ENCODE data around the gene MYOF. TPM values are rescaled to one million over a fixed set of nuclear protein-coding genes. Genes with fewer than 3 reads are reported as not detected.
"Not testable (repeated sequence)": the region's sequence is repeated elsewhere in the genome, so short reads cannot be mapped to it uniquely, and the experiment has no call there.

MYOF gene
- total RNA-seq, 2 experiments from 2014 or later: 0.91 to 1.9 TPM

DNA sequence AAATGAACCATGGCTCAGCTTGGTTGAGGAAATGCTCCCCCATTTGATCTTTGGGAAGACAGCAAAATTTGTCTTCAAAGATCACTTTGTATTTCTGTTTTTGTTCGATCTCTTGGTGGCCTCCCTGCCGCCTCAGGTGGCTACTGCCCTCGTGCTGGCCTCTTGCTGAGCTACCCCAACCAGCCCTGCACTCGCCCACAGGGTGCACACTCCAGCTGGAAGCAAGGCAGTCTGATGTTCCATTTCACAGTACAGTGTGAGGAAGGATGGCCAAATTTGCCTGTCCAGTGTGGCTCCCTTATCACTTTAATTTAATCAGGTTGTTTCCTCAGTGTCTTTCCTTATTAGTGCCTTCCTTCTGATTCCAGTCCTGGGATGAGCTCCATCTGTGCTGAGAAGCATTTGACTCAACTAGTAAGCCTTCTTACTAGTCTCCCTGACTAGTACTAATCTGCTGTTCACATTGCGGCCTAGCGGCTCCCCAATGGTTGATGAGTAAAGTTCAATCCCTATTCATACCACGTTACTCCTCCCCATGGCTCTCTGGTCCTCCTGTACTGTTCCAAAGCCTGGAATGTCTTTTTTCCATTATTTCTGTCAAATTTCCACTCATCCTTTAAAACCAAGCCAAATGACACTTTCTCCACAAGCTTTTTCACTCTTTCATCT is 8.2 kb downstream of the MYOF start:
- POLR2A ChIA-PET: no interaction called here
- no peak overlapping the region for H3K27ac Mint-ChIP-seq

DNA sequence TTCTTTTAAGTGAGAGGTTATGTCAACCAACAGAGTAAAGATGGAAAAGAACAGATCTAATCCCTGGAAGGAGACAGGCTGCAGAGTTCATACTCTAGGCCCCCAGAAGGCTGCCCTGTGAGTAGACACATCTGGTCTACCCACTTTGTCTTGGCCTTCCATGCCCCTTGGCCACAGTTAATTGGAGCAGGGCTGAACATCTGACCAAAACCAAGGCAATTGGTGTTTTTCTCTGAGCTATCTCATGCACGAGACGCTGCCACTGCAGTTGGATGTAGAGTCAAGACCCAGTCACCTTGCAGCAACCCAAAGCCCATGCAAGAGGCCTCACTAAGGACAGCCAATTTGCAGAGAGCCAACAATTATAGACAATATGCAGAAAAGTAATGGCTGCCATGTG is 9.0 kb downstream of the MYOF start:
- Mint-ChIP-seq H3K4me1 (no peaks in the 10 kb centered on the region), H3K4me3 (no peak overlapping the region), H3K36me3 (peaks cover 3% of the 10 kb centered on the region), H3K9me3 (peaks cover 5% of the 10 kb centered on the region), H3K27me3 (no peaks in the 10 kb centered on the region), H3K27ac (no peak overlapping the region)
- ATAC-seq (ENCODE audit: low read depth) (no peak), DNase-seq (no peak)
- POLR2A ChIA-PET: no interaction called here

More for the DNA sequence above, 8.2 kb downstream of the MYOF start:
- Mint-ChIP-seq H3K27me3 (no peaks in the 10 kb centered on the region), H3K9me3 (peaks cover 5% of the 10 kb centered on the region), H3K4me1 (no peaks in the 10 kb centered on the region), H3K36me3 (peaks cover 3% of the 10 kb centered on the region), H3K4me3 (no peak overlapping the region)
- ATAC-seq (ENCODE audit: low read depth) (no peak), DNase-seq (no peak)

DNA sequence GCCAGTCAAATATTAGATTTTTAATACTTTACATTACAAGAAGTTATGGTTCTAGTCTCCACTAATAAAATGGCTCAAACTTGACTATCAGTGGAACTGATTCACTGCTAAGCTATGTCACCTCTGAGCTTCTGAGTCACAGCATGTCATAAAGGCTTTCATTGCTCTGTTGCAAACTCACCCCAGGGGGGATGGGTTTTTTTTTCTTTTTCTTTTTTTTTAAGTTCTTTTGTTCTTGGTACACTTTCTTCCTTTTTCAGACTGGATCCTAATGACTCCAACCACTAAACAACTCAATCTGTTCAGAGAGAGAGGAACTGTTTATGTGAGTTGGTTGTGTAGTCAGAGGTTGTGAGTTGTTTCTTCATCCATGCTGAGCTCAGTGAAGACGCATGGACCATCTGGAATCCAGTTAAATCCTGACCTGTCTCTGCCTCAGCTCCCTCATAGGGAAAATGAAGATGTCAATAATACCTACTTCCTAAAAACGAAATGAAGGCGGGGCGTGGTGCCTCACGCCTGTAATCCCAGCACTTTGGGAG is 11.0 kb downstream of the MYOF start:
- ATAC-seq (ENCODE audit: low read depth) (no peak), DNase-seq (no peak)
- Mint-ChIP-seq H3K4me1 (no peaks in the 10 kb centered on the region), H3K9me3 (peaks cover 5% of the 10 kb centered on the region), H3K36me3 (peaks cover 3% of the 10 kb centered on the region), H3K4me3 (no peak overlapping the region), H3K27ac (no peak overlapping the region), H3K27me3 (peaks cover 2% of the 10 kb centered on the region)
- POLR2A ChIA-PET: no interaction called here

DNA sequence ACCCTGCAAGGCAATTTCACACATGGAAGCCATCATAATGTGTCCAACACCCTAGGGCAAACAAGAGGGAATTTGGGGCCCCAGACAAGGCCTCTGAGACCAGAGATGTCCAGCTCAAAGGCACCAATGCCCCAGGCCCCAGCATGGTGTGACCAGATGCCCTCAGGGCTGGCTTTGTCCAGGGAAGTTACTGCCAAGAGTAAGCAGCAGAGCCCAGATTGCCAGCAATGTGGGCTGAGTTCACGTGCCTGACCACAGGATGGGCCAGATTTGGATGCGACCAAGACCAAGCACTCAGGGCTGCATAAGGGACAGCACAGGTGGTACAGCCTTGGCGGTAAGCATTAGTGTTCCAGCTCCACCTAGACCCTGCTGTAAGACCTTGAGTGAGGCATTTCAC is 12.7 kb downstream of the MYOF start:
- no peak for DNase-seq
- Mint-ChIP-seq H3K9me3 (peaks cover 5% of the 10 kb centered on the region), H3K4me3 (no peak overlapping the region), H3K27ac (no peak overlapping the region), H3K36me3 (peaks cover 3% of the 10 kb centered on the region), H3K4me1 (no peaks in the 10 kb centered on the region), H3K27me3 (peaks cover 2% of the 10 kb centered on the region)
- no peak for ATAC-seq (ENCODE audit: low read depth)
- POLR2A ChIA-PET: interaction anchor here (0.6 kb wide), 1 partner anchor 86 kb away, joined by 4 read pairs; no protein-coding TSS in a partner anchor

DNA sequence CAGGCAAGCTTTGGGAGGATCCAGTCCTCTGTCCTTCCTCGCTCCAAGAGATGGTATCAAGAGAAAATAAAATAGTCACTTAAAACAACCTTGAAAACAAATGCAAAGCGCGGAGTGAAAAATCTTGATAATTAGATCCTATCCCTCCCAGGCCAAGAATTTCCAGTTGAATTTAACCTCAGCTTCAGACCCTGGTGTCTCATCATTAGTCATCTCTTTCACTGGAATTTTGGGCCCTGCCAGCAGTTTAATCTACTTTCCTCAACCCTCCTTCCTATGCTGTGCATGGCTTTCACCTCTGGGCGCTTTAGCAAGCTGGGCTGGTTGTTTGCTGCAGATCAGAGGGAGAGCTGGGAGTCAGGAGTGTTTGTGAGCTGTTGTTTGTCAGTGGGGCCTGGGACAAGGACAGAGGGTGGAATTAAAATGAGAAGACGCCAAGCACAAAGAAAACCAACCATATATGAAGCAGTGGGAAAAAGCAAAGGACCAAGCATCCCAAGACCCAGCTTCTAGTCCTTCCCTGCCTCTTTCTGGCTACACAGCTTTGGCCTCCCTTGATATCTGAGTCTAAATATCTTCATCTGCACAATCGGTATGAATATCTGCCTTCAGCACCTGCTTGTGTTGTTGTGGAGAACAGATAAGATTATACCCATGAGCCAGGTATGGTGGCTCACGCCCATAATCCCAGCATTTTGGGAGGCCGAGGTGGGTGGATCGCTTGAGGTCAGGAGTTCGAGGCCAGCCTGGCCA is 13.5 kb downstream of the MYOF start:
- ATAC-seq (ENCODE audit: low read depth) (no peak), DNase-seq (no peak)
- no peak overlapping the region for H3K4me3 Mint-ChIP-seq
- POLR2A ChIA-PET: no interaction called here
- H3K27me3 Mint-ChIP-seq: peaks cover 2% of the 10 kb centered on the region
- peaks cover 5% of the 10 kb centered on the region for H3K9me3 Mint-ChIP-seq
- H3K27ac Mint-ChIP-seq: no peak overlapping the region
- H3K36me3 Mint-ChIP-seq: peaks cover 3% of the 10 kb centered on the region
- H3K4me1 Mint-ChIP-seq: no peaks in the 10 kb centered on the region

DNA sequence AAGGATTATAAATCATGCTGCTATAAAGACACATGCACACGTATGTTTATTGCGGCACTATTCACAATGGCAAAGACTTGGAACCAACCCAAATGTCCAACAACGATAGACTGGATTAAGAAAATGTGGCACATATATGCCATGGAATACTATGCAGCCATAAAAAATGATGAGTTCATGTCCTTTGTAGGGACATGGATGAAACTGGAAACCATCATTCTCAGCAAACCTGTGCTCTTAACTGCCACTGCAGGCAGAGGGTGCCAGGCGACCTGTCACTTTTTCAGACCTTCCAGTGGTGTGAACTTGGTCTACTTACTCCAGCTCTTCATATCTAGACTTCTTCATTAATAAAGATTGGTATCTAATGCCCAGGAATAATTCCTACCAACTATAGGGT is 14.5 kb downstream of the MYOF start:
- ATAC-seq (ENCODE audit: low read depth); POLR2A ChIA-PET; H3K36me3 Mint-ChIP-seq; H3K4me3 Mint-ChIP-seq; DNase-seq; H3K9me3 Mint-ChIP-seq; H3K27ac Mint-ChIP-seq; H3K4me1 Mint-ChIP-seq; H3K27me3 Mint-ChIP-seq: not testable (repeated sequence)

DNA sequence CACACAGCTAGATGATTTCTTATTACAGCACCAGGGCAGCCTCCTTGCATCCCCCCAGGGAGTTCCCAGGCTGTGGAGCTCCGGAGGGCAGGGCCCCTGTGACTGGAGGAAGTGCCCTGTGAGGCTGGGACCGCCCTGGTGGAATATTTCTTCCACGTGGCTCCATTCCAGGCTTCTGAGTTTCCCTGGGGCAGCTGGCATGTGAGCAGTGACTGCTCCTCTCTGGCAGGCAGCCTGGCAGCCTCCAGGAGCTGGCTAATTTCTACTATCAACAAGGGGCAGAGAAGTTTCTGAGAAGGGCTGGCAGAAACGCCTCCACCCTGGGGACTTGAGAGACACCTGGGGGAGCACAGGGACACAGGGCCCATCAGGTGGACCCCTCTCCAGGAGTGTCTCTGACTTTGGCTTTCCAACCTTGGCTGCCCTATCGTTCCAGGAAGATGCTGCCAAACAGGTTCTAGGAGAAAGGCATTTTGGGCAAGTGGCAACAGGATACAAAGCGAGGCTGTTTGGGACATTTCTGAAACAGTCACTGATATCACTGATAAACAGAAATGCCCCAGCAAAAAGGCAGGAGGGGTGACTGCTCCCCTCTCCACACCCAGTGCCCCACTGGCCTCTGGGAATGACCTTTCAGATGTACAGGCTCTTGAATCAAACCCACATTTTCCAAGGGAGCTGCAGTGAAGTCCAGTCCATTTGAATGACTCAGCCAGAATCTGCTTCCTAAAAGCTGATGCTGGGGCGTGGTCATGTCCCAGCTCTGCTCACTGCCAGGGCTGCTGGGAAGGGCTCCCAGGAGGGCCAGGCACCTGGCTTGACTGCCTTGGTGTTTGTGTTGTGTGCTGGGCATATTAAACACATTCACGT is 16.1 kb downstream of the MYOF start:
- DNase-seq (no peak), ATAC-seq (ENCODE audit: low read depth) (no peak)
- Mint-ChIP-seq H3K36me3 (peaks cover 3% of the 10 kb centered on the region), H3K9me3 (peaks cover 3% of the 10 kb centered on the region), H3K4me3 (no peak overlapping the region), H3K27me3 (peaks cover 2% of the 10 kb centered on the region), H3K4me1 (peaks cover 1% of the 10 kb centered on the region), H3K27ac (no peak overlapping the region)
- POLR2A ChIA-PET: no interaction called here

DNA sequence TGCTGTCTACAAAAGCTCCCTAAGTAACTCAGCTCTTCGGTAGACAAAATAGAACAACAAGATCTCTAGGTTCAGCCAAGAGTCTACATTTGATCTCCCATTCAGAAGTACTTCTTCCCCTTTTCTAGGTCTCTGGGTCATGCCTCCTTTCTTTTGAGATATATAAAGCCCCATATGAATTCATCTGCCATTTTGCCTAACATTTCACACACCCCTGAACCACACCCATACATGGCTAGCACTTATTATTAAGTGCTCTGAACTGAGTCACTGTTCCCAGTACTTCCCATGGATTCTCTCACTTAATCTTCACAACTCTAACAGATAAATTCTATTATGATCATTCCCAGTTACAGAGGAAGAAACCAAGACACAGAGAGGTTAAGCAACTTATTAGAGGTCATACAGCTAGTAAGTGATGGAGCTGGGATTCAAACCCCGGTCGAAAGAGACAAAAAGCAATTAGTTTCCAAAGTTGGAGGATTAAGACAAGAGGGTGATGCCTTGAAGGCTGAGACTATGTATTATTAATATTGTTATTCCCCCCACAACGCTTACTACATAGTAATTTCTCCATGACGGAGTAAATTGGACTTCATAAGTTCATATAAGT is 17.3 kb downstream of the MYOF start:
- Mint-ChIP-seq H3K36me3 (no peaks in the 10 kb centered on the region), H3K27me3 (peaks cover 2% of the 10 kb centered on the region), H3K4me1 (peaks cover 1% of the 10 kb centered on the region), H3K4me3 (no peak overlapping the region), H3K9me3 (no peaks in the 10 kb centered on the region), H3K27ac (no peak overlapping the region)
- ATAC-seq (ENCODE audit: low read depth) (no peak), DNase-seq (no peak)
- POLR2A ChIA-PET: interaction anchor here (0.6 kb wide), 1 partner anchor 328 kb away, joined by 4 read pairs; no protein-coding TSS in a partner anchor

DNA sequence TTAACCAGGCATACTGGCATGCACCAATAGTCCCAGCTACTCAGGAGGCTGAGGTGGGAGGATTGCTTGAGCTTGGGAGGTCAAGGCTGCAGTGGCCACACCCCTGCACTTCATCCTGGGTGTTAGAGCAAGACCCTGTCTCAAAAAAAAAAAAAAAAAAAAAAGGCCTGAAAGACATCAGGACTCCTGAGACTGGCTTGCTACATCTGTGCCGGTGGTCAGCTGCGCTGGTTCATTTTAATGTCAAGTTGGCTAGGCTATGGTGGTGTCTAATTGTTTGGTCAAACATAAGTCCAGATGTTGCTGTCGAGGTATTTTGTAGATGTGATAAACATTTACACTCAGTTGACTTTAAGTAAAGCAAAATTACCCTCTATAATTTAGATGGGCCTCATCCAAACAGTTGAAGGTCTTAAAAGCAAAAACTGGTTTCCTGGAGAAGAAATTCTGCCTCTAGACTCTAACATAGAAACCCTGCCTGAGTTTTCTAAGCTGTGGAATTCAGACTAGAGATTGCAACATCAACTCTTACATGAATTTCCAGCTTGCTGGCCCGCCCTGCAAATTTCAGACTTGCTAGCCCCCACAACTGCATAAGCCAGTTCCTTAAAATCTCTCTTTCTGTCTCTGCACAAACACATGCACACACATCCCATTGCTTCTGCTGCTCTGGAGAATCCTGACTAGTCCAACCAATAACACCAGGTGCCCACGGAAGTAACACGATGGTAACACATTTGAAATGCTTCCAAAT is 18.2 kb downstream of the MYOF start:
- H3K4me1 Mint-ChIP-seq: peaks cover 1% of the 10 kb centered on the region
- H3K9me3 Mint-ChIP-seq: no peaks in the 10 kb centered on the region
- peaks cover 2% of the 10 kb centered on the region for H3K27me3 Mint-ChIP-seq
- H3K4me3 Mint-ChIP-seq: no peak overlapping the region
- POLR2A ChIA-PET: no interaction called here
- no peak overlapping the region for H3K27ac Mint-ChIP-seq
- no peaks in the 10 kb centered on the region for H3K36me3 Mint-ChIP-seq
- ATAC-seq (ENCODE audit: low read depth) (no peak), DNase-seq (no peak)

DNA sequence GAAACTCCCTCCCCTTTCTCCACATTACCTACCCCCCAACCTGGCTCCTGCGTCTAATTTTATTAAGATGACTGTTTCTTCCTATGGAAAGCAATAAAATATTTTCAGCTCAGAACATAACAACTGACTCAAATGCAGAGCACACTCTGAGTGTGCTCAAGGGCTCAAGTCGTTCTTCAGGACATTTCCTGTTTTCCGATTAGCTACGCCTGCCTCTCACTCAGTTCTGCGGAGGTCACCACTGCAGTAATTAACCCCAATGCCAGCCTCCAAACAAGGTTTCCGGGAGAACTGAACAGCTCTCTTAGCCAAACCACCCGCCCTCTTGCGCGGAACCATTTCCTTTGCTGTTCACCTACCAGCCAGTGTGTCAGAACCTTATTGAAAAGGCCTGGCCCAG is 19.3 kb downstream of the MYOF start:
- Mint-ChIP-seq H3K4me1 (peaks cover 1% of the 10 kb centered on the region), H3K27me3 (peaks cover 2% of the 10 kb centered on the region), H3K9me3 (no peaks in the 10 kb centered on the region), H3K4me3 (no peak overlapping the region), H3K27ac (no peak overlapping the region), H3K36me3 (no peaks in the 10 kb centered on the region)
- no peak for ATAC-seq (ENCODE audit: low read depth)
- no peak for DNase-seq
- POLR2A ChIA-PET: no interaction called here

DNA sequence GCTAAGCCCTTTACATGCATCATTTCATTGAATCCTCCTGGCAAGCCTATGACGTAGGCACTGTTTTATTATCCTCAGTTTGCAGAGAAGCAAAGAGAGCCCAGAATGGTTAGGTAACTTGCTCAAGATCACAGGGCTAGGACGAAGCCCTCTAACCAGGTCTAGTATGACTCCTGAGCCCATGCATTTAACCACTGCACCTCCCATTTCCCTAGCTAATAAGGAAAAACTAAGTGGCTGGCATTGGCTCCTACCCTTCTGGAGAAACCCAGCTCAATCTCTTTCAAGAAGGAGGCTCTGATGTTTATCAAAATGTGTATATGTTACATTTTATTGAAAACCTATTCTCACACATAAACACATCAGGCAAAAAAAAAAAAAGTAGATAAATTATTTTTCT is 19.8 kb downstream of the MYOF start:
- H3K36me3 Mint-ChIP-seq: no peaks in the 10 kb centered on the region
- POLR2A ChIA-PET: interaction anchor here (0.7 kb wide), 1 partner anchor 46 kb away, joined by 4 read pairs; no protein-coding TSS in a partner anchor
- H3K9me3 Mint-ChIP-seq: no peaks in the 10 kb centered on the region
- H3K4me1 Mint-ChIP-seq: peaks cover 1% of the 10 kb centered on the region
- H3K27me3 Mint-ChIP-seq: peaks cover 2% of the 10 kb centered on the region
- ATAC-seq (ENCODE audit: low read depth): no peak
- H3K27ac Mint-ChIP-seq: no peak overlapping the region
- H3K4me3 Mint-ChIP-seq: no peak overlapping the region
- DNase-seq: no peak

DNA sequence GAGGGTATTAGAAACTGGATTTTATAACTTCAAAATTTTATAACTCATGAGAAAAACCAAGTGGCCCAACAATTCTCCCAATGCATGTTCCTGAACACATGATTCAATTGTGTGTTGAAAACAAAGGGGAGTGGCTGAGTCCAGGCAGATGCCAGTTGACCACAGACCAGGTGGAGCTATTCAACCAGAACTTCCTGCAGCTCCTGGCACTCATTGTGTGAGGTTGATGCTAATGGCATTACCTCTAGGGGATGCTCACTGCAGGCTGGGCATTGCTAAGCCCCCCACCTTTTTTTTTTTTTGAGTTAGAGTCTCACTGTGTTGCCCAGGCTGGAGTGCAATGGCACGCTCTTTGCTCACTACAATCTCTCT is 20.3 kb downstream of the MYOF start:
- POLR2A ChIA-PET: no interaction called here
- DNase-seq: no peak
- peaks cover 1% of the 10 kb centered on the region for H3K4me1 Mint-ChIP-seq
- H3K36me3 Mint-ChIP-seq: no peaks in the 10 kb centered on the region
- no peaks in the 10 kb centered on the region for H3K9me3 Mint-ChIP-seq
- H3K4me3 Mint-ChIP-seq: no peak overlapping the region
- H3K27ac Mint-ChIP-seq: no peak overlapping the region
- ATAC-seq (ENCODE audit: low read depth): no peak
- peaks cover 1% of the 10 kb centered on the region for H3K27me3 Mint-ChIP-seq

Measured in activated naive CD8-positive, alpha-beta T cell treated with anti-CD3 and anti-CD28 coated beads, Interleukin-2, amount 10 ng/mL, durations not matched to agents 7 days and 5 days (primary cell).